ENCODE results near the gene NBPF26.
"Not testable (repeated sequence)": the region's sequence is repeated elsewhere in the genome, so short reads cannot be mapped to it uniquely, and the experiment has no call there.

The NBPF26 gene

GRCh38 chr1:120723715-120724402 lies at the start of gene NBPF26:
Gene NBPF26, plus strand, starts transcription at chr1:120723945.
- peak; percentile 72 for DNase-seq

GRCh38 chr1:120680106-120680819 lies 43.5 kb upstream of the NBPF26 start:
- not testable (repeated sequence) for DNase-seq

- not testable (repeated sequence) for DNase-seq
These were observed 42.8 kb upstream of the NBPF26 start for GRCh38 chr1:120680938-120681337.

- not testable (repeated sequence) for DNase-seq
These were observed 39.3 kb upstream of the NBPF26 start for GRCh38 chr1:120684397-120684796.

GRCh38 chr1:120685622-120686021 lies 38.1 kb upstream of the NBPF26 start:
- not testable (repeated sequence) for DNase-seq

- DNase-seq, result not testable (repeated sequence)
These were observed 36.5 kb upstream of the NBPF26 start for GRCh38 chr1:120687250-120687649.

- not testable (repeated sequence) for DNase-seq
These were observed 22.8 kb upstream of the NBPF26 start for GRCh38 chr1:120700807-120701562.

- not testable (repeated sequence) for DNase-seq
These were observed 409 bp upstream of the NBPF26 start for GRCh38 chr1:120723358-120723714.

GRCh38 chr1:120724507-120724906 lies 762 bp downstream of the NBPF26 start:
- peak; percentile 21 for DNase-seq

- DNase-seq, result peak; percentile 14
These were observed 5.1 kb downstream of the NBPF26 start for GRCh38 chr1:120728811-120729210.

GRCh38 chr1:120769090-120769489 lies 45.3 kb downstream of the NBPF26 start:
- DNase-seq, result peak; percentile 0

- DNase-seq, result not testable (repeated sequence)
These were observed 81.7 kb downstream of the NBPF26 start for GRCh38 chr1:120805452-120805851.

- DNase-seq, result peak; percentile 22
These were observed 88.1 kb downstream of the NBPF26 start for GRCh38 chr1:120811822-120812221.

GRCh38 chr1:120825051-120825450 lies 101.3 kb downstream of the NBPF26 start:
- not testable (repeated sequence) for DNase-seq

GRCh38 chr1:120826623-120827022 lies 102.9 kb downstream of the NBPF26 start:
- DNase-seq, result not testable (repeated sequence)

GRCh38 chr1:120844186-120844944 lies 120.6 kb downstream of the NBPF26 start:
- peak; percentile 73 for DNase-seq

- not testable (repeated sequence) for DNase-seq
These were observed 121.2 kb downstream of the NBPF26 start for GRCh38 chr1:120844945-120845330.

- DNase-seq, result peak; percentile 21
These were observed 125.9 kb downstream of the NBPF26 start for GRCh38 chr1:120849400-120850286.

GRCh38 chr1:120850287-120850536 lies 126.5 kb downstream of the NBPF26 start:
- DNase-seq, result not testable (repeated sequence)

- peak; percentile 76 for DNase-seq
These were observed 127.0 kb downstream of the NBPF26 start for GRCh38 chr1:120850537-120851421.

- DNase-seq, result not testable (repeated sequence)
These were observed 134.4 kb downstream of the NBPF26 start for GRCh38 chr1:120858144-120858543.
